Activated CD8-positive, alpha-beta T cell treated with anti-CD3 and anti-CD28 coated beads, Interleukin-2, amount 10 ng/mL, durations not matched to agents 7 days and 5 days (primary cell): ENCODE measurements around the gene SDK2. TPM values are rescaled to one million over a fixed set of nuclear protein-coding genes. Genes with fewer than 3 reads are reported as not detected.

ENCODE experiments used
- ATAC-seq: fragments of 150-1000 bp; cut with Tn5 transposase; one replicate; pipeline ENCODE4 v1.10.0; 2021; ENCODE audit warnings: moderate library complexity
- CTCF ChIA-PET: fragments of 350-600 bp; sonication (Branson Sonifier 250); formaldehyde crosslinking; loops from one replicate; lab custom pipeline; 2021; ENCODE audit warnings: antibody characterized with exemption; lab: Charles Lee
- POLR2A ChIA-PET: fragments of 350-600 bp; sonication (Branson Sonifier 250); formaldehyde crosslinking; loops from one replicate; lab custom pipeline; 2021; ENCODE audit warnings: antibody characterized with exemption; lab: Charles Lee
- DNase-seq: peaks from one replicate; pipeline ENCODE4 v3.0.0-alpha.2; 2020
- H3K27ac Mint-ChIP-seq: one replicate; pipeline ENCODE4 v1.8.0; 2021; ENCODE audit warnings: mild to moderate bottlenecking, mixed read lengths
- H3K27me3 Mint-ChIP-seq: one replicate; pipeline ENCODE4 v1.8.0; 2021; ENCODE audit warnings: low read depth, mixed read lengths
- H3K36me3 Mint-ChIP-seq: one replicate; pipeline ENCODE4 v1.8.0; 2021; ENCODE audit warnings: low read depth, mixed read lengths
- H3K4me1 Mint-ChIP-seq: one replicate; pipeline ENCODE4 v1.8.0; 2021; ENCODE audit warnings: low read depth, mixed read lengths
- H3K4me3 Mint-ChIP-seq: one replicate; pipeline ENCODE4 v1.8.0; 2021; ENCODE audit warnings: mild to moderate bottlenecking, mixed read lengths
- H3K9me3 Mint-ChIP-seq: one replicate; pipeline ENCODE4 v1.8.0; 2022; ENCODE audit warnings: mixed read lengths; ENCODE audit not compliant: insufficient read depth
- total RNA-seq, 2 experiments: library from RNA; stranded (reverse); gene quantifications; one replicate each; pipeline ENCODE4 v1.2.3, GENCODE V29; 2021

The SDK2 gene
- total RNA-seq, 2 experiments from 2014 or later, result 18.4 to 20.0 TPM

- DNase-seq, result no peak
- POLR2A ChIA-PET, result no interaction called here
- Mint-ChIP-seq H3K36me3 (no peaks in the 10 kb centered on the region), H3K9me3 (no peaks in the 10 kb centered on the region), H3K4me3 (no peak overlapping the region), H3K27ac (no peak overlapping the region), H3K4me1 (no peaks in the 10 kb centered on the region), H3K27me3 (no peaks in the 10 kb centered on the region)
- ATAC-seq, result no peak
- CTCF ChIA-PET, result interaction anchor here (0.7 kb wide), 1 partner anchor 27 kb away, joined by 3 read pairs; no protein-coding TSS in a partner anchor
Measured at GRCh38 chr17:73343168-73343634, 301.0 kb downstream of the SDK2 start.

- H3K27ac Mint-ChIP-seq, result no peak overlapping the region
- H3K9me3 Mint-ChIP-seq, result no peaks in the 10 kb centered on the region
- no peaks in the 10 kb centered on the region for H3K4me1 Mint-ChIP-seq
- H3K27me3 Mint-ChIP-seq, result no peaks in the 10 kb centered on the region
- POLR2A ChIA-PET, result no interaction called here
- CTCF ChIA-PET, result interaction anchor here (0.7 kb wide), 1 partner anchor 27 kb away, joined by 3 read pairs; no protein-coding TSS in a partner anchor
- no peak overlapping the region for H3K4me3 Mint-ChIP-seq
- ATAC-seq, result no peak
- no peaks in the 10 kb centered on the region for H3K36me3 Mint-ChIP-seq
- no peak for DNase-seq
Measured at GRCh38 chr17:73342541-73343167, 301.6 kb downstream of the SDK2 start.

GRCh38 chr17:73342050-73342522, 302.2 kb downstream of the SDK2 start:
- ChIA-PET POLR2A (no interaction called here), CTCF (interaction anchor here (0.7 to 0.8 kb wide), 2 partner anchors 28 kb away, joined by 3 read pairs; no protein-coding TSS in a partner anchor)
- no peak for DNase-seq
- H3K9me3 Mint-ChIP-seq, result no peaks in the 10 kb centered on the region
- no peaks in the 10 kb centered on the region for H3K36me3 Mint-ChIP-seq
- H3K4me1 Mint-ChIP-seq, result no peaks in the 10 kb centered on the region
- H3K27me3 Mint-ChIP-seq, result no peaks in the 10 kb centered on the region
- no peak overlapping the region for H3K4me3 Mint-ChIP-seq
- no peak overlapping the region for H3K27ac Mint-ChIP-seq
- no peak for ATAC-seq

GRCh38 chr17:73341350-73342049, 302.7 kb downstream of the SDK2 start:
- H3K4me3 Mint-ChIP-seq, result no peak overlapping the region
- no peaks in the 10 kb centered on the region for H3K9me3 Mint-ChIP-seq
- no peaks in the 10 kb centered on the region for H3K36me3 Mint-ChIP-seq
- CTCF ChIA-PET, result interaction anchor here (0.6 to 1.0 kb wide), 3 partner anchors 19 to 87 kb away, joined by 3 to 4 read pairs (median 3); no protein-coding TSS in a partner anchor
- no peaks in the 10 kb centered on the region for H3K27me3 Mint-ChIP-seq
- H3K4me1 Mint-ChIP-seq, result no peaks in the 10 kb centered on the region
- H3K27ac Mint-ChIP-seq, result no peak overlapping the region
- POLR2A ChIA-PET, result no interaction called here
- DNase-seq (no peak), ATAC-seq (no peak)

- no peak overlapping the region for H3K27ac Mint-ChIP-seq
- H3K4me1 Mint-ChIP-seq, result no peaks in the 10 kb centered on the region
- ChIA-PET POLR2A (no interaction called here), CTCF (no interaction called here)
- H3K9me3 Mint-ChIP-seq, result no peaks in the 10 kb centered on the region
- no peaks in the 10 kb centered on the region for H3K36me3 Mint-ChIP-seq
- H3K4me3 Mint-ChIP-seq, result no peak overlapping the region
- ATAC-seq (no peak), DNase-seq (no peak)
- H3K27me3 Mint-ChIP-seq, result no peaks in the 10 kb centered on the region
Measured at GRCh38 chr17:73340093-73340596, 304.1 kb downstream of the SDK2 start.

- Mint-ChIP-seq H3K4me3 (no peak overlapping the region), H3K27ac (no peak overlapping the region), H3K4me1 (no peaks in the 10 kb centered on the region), H3K27me3 (no peaks in the 10 kb centered on the region), H3K9me3 (no peaks in the 10 kb centered on the region), H3K36me3 (no peaks in the 10 kb centered on the region)
- DNase-seq, result no peak
- CTCF ChIA-PET, result no interaction called here
- POLR2A ChIA-PET, result no interaction called here
- no peak for ATAC-seq
Measured at GRCh38 chr17:73338566-73339197, 305.6 kb downstream of the SDK2 start.

- H3K27ac Mint-ChIP-seq, result no peak overlapping the region
- no peaks in the 10 kb centered on the region for H3K4me1 Mint-ChIP-seq
- POLR2A ChIA-PET, result no interaction called here
- CTCF ChIA-PET, result no interaction called here
- ATAC-seq, result no peak
- no peaks in the 10 kb centered on the region for H3K36me3 Mint-ChIP-seq
- no peak overlapping the region for H3K4me3 Mint-ChIP-seq
- no peaks in the 10 kb centered on the region for H3K9me3 Mint-ChIP-seq
- no peak for DNase-seq
- H3K27me3 Mint-ChIP-seq, result no peaks in the 10 kb centered on the region
Measured at GRCh38 chr17:73338050-73338521, 306.2 kb downstream of the SDK2 start.

GRCh38 chr17:73337330-73337710, 306.9 kb downstream of the SDK2 start:
- no peaks in the 10 kb centered on the region for H3K27me3 Mint-ChIP-seq
- H3K27ac Mint-ChIP-seq, result no peak overlapping the region
- ATAC-seq, result no peak
- POLR2A ChIA-PET, result no interaction called here
- H3K36me3 Mint-ChIP-seq, result no peaks in the 10 kb centered on the region
- no peak overlapping the region for H3K4me3 Mint-ChIP-seq
- H3K9me3 Mint-ChIP-seq, result no peaks in the 10 kb centered on the region
- CTCF ChIA-PET, result no interaction called here
- H3K4me1 Mint-ChIP-seq, result no peaks in the 10 kb centered on the region
- DNase-seq, result no peak

- H3K9me3 Mint-ChIP-seq, result no peaks in the 10 kb centered on the region
- DNase-seq, result no peak
- no peaks in the 10 kb centered on the region for H3K4me1 Mint-ChIP-seq
- CTCF ChIA-PET, result no interaction called here
- no peaks in the 10 kb centered on the region for H3K27me3 Mint-ChIP-seq
- no peak overlapping the region for H3K27ac Mint-ChIP-seq
- H3K4me3 Mint-ChIP-seq, result no peak overlapping the region
- no peaks in the 10 kb centered on the region for H3K36me3 Mint-ChIP-seq
- ATAC-seq, result no peak
- POLR2A ChIA-PET, result no interaction called here
Measured at GRCh38 chr17:73336408-73337329, 307.6 kb downstream of the SDK2 start.

- ATAC-seq (no peak), DNase-seq (no peak)
- no peaks in the 10 kb centered on the region for H3K36me3 Mint-ChIP-seq
- no peaks in the 10 kb centered on the region for H3K9me3 Mint-ChIP-seq
- POLR2A ChIA-PET, result no interaction called here
- no peak overlapping the region for H3K27ac Mint-ChIP-seq
- CTCF ChIA-PET, result no interaction called here
- H3K27me3 Mint-ChIP-seq, result no peaks in the 10 kb centered on the region
- no peaks in the 10 kb centered on the region for H3K4me1 Mint-ChIP-seq
- H3K4me3 Mint-ChIP-seq, result no peak overlapping the region
Measured at GRCh38 chr17:73335591-73336407, 308.4 kb downstream of the SDK2 start.
